Astrocyte of the spinal cord (primary cell): ENCODE data around the gene ZHX3.
"Not testable (repeated sequence)": the region's sequence is repeated elsewhere in the genome, so short reads cannot be mapped to it uniquely, and the experiment has no call there.

Experiments used
- DNase-seq: peaks from one replicate; pipeline ENCODE4 v3.0.0; 2011; ENCODE audit warnings: low read depth, low spot score
- H3K4me3 ChIP-seq: 2 replicates; pipeline ENCODE4 v1.5.1; 2011; ENCODE audit warnings: low read depth, mild to moderate bottlenecking, low read length, moderate library complexity
- CTCF ChIP-seq: IDR thresholded peaks from 2 replicates; pipeline ENCODE4 v1.5.1; 2012; ENCODE audit warnings: low read depth, mild to moderate bottlenecking, low read length, inconsistent platforms
- in situ Hi-C: cut with HindIII; loops from 2 replicates; pipeline ENCODE4 v1.10.0; 2017; ENCODE audit warnings: low sequenced_read_pairs

The ZHX3 gene

GRCh38 chr20:41135187-41135887, 182.2 kb downstream of the ZHX3 start:
- peak; percentile 72 for TF ChIP-seq CTCF
- no peak for DNase-seq
- no peak overlapping the region for H3K4me3 ChIP-seq
- in situ Hi-C loops = no loop called here

DNA sequence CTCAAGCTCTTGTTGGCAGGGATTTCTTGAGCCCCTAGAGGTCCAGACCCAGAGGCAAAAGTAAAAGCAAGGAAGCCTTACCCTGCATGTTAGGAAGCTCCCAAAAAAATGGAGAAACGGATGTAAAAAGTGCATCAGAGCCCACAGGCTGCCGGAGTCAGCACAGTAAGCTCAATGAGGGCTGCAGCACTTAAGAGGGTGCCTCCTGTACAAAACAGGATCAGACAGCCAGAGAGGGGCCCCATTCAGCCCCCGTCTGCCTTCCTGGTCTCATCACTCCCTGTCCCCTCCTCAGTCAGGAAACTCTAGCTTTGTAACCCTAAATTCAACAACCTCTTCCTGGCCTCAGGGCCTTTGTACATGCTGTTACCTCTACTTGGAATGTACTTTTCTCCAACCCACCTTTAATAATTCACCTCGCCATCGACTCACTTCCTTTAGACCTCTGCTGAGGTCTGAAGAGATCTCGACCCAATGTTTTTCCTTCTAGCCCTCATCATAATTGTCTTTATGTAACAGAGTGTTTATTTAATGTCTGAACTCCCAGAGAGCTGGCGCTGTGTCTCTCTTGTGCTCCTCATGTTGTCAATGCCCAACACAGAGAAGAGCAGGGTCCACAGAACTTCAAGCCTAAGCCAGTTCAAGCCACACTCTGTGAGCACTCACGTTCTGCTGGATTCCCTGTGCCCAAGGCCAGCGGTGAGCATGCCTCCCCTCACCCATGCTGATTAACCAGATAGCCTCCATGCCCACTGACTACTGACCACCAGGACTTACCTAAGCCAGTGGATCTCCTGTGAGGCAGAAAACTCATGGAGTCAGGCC, 183.0 kb downstream of the ZHX3 start:
- TF ChIP-seq CTCF = no peak
- in situ Hi-C loops = no loop called here
- DNase-seq = no peak
- H3K4me3 ChIP-seq = no peak overlapping the region

DNA sequence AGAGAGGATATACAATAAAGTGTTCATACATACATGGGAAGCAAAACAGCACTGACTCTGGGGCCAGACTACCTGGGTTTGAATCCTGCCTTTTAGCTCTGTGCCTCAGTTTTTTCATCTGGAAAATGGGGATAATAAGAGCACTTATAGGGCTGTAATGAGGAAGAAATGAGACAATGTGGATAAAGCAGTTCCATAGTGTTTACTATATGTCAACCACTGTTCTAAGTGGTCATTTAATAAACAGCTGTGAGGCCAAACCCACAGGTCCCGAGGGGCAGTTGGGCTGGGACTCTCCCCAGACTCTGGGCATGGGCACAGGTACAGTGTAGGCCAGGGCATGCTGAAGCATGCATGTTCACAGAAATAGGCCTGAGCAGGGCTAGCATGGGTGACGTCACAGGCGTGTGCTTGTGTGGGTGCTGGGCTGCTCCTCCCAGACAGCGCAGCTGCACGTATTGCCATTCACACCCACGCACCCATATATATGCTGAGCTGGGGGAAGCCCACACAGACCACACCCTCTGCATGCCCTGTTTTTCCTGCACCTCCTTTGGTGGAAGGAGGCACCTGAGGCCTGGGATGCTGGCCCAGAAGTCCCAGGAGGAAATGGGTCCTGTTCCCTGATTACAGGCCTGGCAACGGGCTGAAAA, 183.7 kb downstream of the ZHX3 start:
- TF ChIP-seq CTCF = no peak
- no peak overlapping the region for H3K4me3 ChIP-seq
- DNase-seq = no peak
- in situ Hi-C loops = no loop called here

DNA sequence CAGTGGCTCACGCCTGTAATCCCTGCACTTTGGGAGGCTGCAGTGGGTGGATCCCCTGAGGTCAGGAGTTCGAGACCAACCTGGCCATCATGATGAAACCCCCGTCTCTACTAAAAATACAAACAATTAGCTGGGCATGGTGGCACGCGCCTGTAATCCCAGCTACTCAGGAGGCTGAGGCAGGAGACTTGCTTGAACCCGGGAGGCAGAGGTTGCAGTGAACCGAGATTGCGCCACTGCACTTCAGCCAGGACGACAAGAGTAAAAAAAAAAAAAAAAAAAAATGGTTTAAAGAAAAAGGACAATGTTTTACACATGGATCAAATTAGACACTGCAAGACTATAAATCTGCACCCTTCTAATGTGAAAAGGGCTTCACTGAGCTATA, 185.1 kb downstream of the ZHX3 start:
- in situ Hi-C loops, DNase-seq, H3K4me3 ChIP-seq: not testable (repeated sequence)

- no peak for DNase-seq
- H3K4me3 ChIP-seq = no peak overlapping the region
- in situ Hi-C loops = no loop called here
- no peak for TF ChIP-seq CTCF
Observed at GRCh38 chr20:41131594-41132387, 185.7 kb downstream of the ZHX3 start.
